Measurements from ENCODE around the gene VPS4B.
"Not testable (repeated sequence)": the region's sequence is repeated elsewhere in the genome, so short reads cannot be mapped to it uniquely, and the experiment has no call there.

The VPS4B gene

DNA sequence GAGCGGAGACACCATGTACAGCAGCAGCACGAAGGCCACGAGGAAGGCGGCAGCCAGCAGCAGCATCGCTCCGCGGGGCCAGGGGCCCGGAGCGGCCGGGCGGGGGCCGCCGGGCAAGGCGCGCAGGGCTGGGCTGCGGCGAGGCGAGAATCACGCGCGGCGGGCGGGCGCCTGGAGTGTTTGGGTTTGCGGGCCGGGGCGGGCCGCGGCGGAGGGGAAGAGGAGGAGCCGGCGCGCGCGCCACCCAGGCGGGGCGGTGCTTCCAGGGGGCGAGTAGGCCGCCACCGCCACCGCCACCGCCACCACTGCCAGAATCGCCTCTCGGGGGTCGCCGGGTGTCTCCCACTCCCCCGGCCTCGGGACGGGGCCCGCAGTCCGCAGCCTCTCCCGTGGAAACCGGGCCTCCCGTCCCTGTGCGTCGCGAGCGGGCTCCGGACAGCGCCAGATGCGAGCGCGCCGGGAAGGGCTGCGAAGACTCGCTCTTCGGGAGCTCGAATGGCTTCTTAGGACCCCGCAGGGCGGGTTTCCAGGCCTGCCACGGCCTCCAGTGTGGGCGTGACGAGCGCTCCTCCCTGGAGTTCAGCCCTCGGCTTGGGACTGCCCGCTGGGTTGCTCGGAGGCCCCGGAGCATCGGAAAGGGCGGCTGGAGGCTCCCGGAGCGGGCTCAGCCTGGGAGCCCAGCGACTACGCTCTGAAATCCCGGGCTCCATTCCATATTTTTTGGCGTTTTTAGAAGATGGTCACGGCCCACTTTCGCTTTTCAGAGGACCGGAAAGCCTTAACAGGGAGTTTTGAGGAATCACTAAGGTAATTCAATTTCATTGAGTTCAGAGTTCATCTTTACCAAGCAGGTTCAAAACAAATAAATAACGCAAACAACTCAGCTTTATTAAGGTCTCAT lies 55.0 kb downstream of the VPS4B start, which contains the start of gene KDSR:
Gene KDSR, minus strand, starts transcription at position 154 of the 901 bp plus-strand sequence. Its CDS starts 88 bp downstream, at position 66.
- DNase-seq (ENCODE audit: low spot score) = peak; percentile 93

DNA sequence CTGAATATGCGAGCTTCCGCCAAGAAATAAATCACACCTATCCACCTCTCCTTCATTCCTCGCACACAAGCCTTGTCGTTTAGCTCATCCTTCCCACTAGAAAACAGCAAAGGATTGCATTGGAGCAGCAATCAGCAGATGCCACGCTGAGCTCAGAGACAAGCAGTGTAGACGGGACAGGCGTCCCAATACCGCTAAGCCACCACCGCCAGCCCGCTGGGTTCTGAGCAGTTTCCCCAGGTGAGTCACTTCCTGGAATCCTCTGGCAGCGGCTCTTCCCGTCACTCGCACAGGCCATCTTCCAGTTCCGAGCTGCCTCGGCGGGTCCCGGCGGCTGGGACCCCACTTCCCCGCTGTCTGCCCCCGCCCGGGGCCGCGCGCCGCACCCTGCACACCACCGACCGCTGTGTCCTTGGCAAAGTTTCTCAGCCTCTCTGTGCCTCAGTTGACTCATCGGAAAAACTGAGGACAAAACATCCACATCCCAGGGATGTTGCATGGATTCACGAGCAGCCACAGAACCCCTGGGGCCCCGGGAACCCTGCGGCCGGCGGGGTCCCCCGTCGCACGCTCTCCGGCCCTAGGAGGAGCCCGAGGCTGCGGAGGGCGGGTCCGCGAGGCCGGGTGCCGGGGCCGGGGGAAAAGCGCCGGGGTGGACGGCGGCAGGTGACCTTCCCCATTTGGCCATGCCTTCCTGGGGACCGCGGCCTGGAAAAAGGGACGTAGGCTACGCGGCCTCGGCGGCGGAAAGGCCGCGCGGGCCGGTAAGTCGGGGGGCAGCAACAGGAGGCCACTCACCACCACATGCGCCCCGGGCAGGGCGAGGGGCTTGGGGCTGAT lies 55.8 kb downstream of the VPS4B start:
- peak; percentile 69 for DNase-seq (ENCODE audit: low spot score)

DNA sequence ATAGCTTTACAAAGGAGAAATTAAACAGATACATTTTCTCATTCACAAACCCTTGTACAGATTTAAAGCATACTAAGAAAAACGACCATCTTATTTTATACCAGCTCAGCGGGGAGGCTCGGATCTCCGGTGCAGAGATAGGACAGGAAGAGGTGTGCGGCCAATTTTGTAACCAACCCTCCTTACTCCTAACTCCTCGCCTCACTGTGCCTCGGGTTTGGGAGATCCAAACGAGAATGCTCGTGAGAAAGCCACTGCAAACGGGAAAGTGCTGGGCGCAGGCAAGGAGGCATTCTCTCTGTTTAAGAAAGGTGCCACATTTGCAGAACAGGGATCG lies 56.4 kb downstream of the VPS4B start:
- no peak for DNase-seq (ENCODE audit: low spot score)

DNA sequence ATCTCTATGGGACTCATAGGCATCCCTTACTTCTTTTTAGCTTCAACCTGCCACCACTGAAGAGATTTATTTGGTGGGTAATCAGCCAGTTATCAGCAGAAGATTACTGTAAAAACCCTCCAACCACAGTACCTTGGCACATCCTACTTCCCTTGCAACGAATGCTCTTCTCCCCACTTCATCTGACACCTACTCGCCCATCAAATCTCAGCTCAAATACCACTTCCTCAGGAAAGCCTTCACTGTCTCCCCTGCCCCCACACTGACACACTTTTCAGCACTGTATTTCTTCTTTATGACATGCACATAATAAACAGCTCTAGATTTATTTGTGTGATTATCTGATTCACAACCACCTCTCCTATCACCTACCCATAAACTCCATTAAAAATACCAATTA lies 58.3 kb downstream of the VPS4B start:
- no peak for DNase-seq (ENCODE audit: low spot score)

DNA sequence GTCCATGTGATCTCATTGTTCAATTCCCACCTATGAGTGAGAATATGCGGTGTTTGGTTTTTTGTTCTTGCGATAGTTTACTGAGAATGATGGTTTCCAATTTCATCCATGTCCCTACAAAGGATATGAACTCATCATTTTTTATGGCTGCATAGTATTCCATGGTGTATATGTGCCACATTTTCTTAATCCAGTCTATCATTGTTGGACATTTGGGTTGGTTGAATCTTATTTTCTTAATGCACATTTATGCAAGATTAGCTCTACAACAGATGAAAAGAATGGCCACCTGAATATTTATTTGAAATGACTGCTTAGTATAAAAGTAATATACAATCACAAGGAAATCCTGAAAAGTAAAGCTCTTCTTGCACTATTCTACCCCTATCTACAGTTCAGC lies 58.9 kb downstream of the VPS4B start:
- not testable (repeated sequence) for DNase-seq (ENCODE audit: low spot score)

DNA sequence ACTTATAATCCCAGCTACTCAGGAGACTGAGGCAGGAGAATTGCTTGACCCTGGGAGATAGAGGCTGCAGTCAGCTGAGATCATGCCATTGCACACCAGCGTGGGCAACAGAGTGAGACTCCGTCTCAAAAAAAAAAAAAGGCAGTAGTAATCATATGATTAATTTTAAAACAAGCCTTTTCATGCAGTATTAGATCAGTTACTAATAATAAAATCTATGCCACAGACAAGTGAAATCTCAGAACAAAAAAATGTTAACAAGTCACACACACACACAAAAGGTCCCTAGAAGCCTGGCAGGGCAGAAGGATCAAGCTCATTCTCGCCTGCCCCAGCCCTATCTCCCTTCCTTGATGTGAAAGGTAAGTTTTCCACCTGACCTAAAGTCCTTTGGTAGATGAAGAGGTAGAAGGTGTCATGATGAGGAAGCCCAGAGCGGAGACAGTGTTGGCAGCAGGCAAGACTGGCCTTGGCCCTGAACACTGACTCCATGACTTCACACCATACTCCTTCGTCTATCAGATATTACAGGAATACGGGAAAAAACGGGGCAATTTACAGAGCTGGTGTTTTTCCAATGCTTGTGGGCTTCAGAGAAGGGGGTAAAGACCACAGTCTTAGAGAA lies 65.9 kb downstream of the VPS4B start:
- DNase-seq (ENCODE audit: low spot score) = no peak

DNA sequence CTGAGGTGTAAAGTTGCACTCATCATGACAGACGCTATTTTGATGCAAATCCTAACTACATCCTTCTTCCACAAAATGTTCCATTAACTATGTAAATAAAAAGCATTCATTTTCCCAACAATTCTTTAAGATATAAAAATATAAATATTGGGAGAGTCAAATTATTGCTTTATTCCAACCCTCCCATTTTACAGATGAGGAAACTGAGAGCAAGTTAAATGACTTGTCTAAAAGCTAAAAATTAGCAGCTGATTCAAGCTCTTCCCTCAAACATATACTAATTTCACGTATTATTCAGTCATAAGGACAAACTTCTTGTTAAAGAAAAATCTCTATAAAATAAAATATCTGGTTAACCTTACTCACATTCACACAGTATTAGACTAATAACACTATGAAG lies 72.0 kb downstream of the VPS4B start:
- no peak for DNase-seq (ENCODE audit: low spot score)

DNA sequence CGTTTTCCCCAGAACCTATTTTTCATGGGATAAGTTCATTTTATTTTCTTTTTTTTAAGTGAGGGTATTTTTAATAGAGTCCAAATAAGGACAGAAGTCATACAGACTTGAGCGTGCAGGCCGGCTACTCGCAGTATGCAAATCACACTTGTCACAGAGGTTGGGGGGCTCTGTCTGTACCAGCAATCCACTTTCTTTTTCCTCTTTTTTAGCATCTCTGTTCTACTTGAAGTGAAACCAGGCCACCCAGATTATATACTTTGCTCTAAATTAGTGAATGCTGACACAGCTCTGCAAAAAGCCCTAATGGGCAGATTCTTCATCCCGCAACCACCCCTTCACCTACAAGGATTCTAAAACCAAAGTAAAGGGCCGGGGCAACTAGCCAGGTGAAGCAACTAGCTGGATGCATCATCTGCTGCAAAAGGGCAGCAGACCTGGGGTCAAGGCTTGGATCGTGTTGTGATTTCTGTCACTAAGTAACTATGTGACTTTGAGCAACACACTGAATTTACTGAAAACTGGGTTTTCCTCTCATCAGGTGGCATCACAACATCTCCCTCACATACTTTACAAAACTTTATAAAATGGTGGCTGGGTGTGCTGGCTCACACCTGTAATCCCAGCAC lies 73.7 kb downstream of the VPS4B start:
- no peak for DNase-seq (ENCODE audit: low spot score)

DNA sequence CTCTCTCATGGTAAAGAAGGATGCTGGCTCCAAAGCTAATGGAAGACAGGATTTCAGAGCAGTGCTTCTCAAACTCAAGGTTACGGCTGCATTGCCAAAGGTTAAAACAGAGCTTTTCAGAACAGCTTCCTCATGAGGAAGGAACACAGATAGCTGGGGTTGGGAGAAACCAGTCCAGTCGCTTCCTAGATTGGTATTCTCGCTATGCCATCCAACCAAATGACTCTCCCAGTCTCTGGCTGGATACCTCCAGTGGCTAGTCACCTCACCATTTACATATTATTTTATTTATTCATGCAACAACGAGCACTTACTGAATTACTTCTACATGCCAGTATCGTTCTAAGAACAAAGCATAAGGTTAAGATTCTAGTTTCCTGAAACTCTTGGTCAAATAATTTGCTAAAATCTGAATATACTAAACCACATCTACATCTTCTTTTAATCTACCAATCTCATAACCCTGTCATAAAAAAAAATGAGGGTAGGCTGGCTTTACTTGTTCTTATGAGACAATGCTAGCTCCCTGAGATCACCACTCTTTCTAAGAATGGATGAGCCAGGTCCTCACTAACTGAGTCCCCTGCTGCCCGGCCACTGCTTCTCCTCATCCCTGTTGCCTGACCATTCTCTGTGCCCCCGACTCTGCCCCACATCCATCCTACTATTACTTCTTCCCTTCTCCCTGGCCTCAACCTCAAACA lies 75.6 kb downstream of the VPS4B start:
- DNase-seq (ENCODE audit: low spot score) = no peak

DNA sequence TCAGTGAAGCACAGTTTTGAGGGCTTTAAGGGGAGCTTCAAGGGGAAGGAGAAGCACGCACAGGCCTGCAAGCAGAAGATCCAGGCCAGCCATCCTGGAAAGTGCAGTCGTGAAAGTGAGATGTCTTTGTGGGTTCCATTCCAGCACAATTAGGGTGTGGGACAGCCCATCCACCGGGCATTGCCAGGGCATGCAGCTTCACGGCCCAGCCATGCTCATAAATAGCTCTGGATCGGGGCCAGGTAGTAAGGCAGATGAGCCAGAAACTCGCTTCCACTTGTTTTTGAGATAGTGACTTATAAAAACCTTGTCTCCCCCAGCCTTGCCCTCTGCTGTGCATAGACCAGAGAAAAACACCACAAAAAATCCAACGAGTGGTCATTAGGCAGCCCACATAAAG lies 76.2 kb downstream of the VPS4B start:
- peak; percentile 40 for DNase-seq (ENCODE audit: low spot score)

DNA sequence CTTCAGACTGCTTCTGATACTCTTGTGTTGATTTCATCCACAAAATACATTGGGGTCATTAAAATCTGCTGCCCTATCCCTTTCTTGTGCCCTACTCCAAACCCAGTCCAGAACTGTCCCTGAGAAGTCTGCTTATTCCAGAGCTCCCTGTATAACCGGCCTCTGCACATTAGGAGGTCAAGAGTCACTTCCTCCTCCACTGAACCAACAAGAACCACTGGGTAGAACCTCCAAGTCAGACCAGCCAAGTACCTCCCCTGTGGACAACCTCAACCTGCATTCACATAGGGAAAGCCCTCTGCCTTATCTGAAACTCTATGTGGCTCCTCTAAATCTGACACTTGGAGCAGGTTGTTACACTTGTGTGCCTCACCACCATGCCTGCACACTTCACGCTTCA lies 77.4 kb downstream of the VPS4B start:
- DNase-seq (ENCODE audit: low spot score) = no peak

DNA sequence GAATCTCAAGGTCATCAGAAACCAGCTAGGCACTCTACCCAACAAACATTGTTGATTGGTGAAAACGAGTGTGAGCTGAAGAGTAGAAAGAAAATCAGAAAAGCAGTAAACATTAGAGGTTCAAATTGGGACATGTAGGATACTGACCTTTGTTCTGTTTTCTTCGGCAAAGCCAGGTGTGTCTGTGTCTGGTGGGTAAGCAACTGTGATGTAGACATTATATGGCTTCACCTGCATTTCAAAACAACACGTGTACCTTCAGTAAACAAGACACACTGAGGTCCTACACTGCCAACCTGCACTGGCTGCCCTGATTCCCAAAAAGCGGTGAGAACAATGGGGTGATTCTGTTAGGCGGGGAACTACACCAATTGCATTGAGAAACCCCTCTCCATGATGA lies 78.0 kb downstream of the VPS4B start:
- DNase-seq (ENCODE audit: low spot score) = no peak

DNA sequence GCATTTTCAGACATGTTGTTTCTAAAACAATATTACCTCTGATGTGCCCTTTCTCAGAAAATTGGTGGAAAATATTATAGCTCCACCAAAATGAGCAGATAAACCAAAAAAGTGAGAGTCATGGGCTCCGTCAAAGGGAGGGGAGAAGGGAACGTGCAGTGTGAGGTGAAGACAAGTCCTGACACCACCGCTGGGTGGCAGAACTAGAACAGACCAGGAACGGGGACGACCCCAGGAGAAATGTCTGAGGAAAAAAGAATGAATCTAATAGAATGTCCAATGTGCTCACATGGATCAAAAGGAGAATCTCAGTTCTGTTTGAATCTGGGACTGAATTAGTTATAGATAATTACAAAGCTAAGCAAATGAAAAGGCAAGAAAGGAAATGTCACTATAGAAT lies 80.1 kb downstream of the VPS4B start:
- DNase-seq (ENCODE audit: low spot score) = peak; percentile 56

DNA sequence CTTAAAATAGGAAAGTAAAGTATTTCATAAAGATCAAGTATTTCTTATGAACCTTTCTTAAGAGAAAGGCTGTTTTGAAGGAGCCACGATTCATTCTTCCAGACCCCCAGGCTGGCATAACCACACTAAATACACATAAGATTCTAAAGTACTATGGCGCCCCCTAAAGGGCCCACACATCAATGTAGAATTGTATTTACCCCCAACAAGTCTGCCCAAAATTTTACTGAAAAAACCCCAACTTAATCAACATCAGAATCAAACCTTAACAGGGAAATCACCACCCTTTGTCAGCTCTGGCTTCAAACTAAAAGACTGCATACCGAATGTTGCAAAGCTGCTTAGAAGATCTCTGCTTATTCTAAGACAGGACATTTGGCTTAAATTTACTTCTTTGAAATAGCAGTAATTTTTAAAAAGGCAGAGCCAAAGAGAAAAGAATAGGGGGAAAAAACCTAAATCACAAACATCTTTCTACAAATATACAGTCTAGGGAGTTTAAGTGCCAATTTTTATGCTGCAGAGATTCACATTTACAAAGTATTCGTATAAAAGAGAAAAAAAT lies 82.3 kb downstream of the VPS4B start:
- DNase-seq (ENCODE audit: low spot score) = peak; percentile 52

Measured in cerebellar cortex (tissue), 1 donor.